H9 (cell line): Measurements from ENCODE around the gene NCF2. TPM values are rescaled to one million over a fixed set of nuclear protein-coding genes. Genes with fewer than 3 reads are reported as not detected.

Experiments
- DNase-seq: peaks from one replicate; pipeline ENCODE4 v3.0.0-alpha.2; 2017
- H2AFZ ChIP-seq: one replicate; pipeline ENCODE4 v1.6.1; 2013; ENCODE audit warnings: mild to moderate bottlenecking, low read length, control low read depth, moderate library complexity
- H2AK5ac ChIP-seq: 2 replicates; pipeline ENCODE4 v1.6.1; 2013; ENCODE audit warnings: low read length, control low read depth, mixed read lengths; ENCODE audit not compliant: insufficient read length
- H2BK120ac ChIP-seq: one replicate; pipeline ENCODE4 v1.6.1; 2013; ENCODE audit warnings: low read depth, mild to moderate bottlenecking, low read length, control low read depth, inconsistent platforms; ENCODE audit not compliant: poor library complexity, severe bottlenecking
- H2BK12ac ChIP-seq: 2 replicates; pipeline ENCODE4 v1.6.1; 2013; ENCODE audit warnings: low read length, control low read depth, mixed read lengths, low read depth; ENCODE audit not compliant: insufficient read length
- H2BK15ac ChIP-seq: 2 replicates; pipeline ENCODE4 v1.6.1; 2013; ENCODE audit warnings: low read depth, low read length, control low read depth
- H2BK20ac ChIP-seq: one replicate; pipeline ENCODE4 v1.6.1; 2013; ENCODE audit warnings: low read depth, mild to moderate bottlenecking, low read length, control low read depth, inconsistent platforms; ENCODE audit not compliant: poor library complexity, severe bottlenecking
- H2BK5ac ChIP-seq: 2 replicates; pipeline ENCODE4 v1.6.1; 2013; ENCODE audit warnings: low read length, control low read depth, mixed read lengths; ENCODE audit not compliant: insufficient read length
- H3K14ac ChIP-seq: 2 replicates; pipeline ENCODE4 v1.6.1; 2013; ENCODE audit warnings: low read length, control low read depth; ENCODE audit not compliant: insufficient read depth
- H3K18ac ChIP-seq: 2 replicates; pipeline ENCODE4 v1.6.1; 2013; ENCODE audit warnings: low read depth, mild to moderate bottlenecking, mixed read lengths, low read length, control low read depth; ENCODE audit not compliant: insufficient read length
- H3K23ac ChIP-seq: 2 replicates; pipeline ENCODE4 v1.6.1; 2013; ENCODE audit warnings: low read length, control low read depth, mixed read lengths, low read depth; ENCODE audit not compliant: insufficient read length
- H3K23me2 ChIP-seq: 2 replicates; pipeline ENCODE4 v1.6.1; 2013; ENCODE audit warnings: low read depth, mild to moderate bottlenecking, mixed read lengths, low read length, control low read depth; ENCODE audit not compliant: insufficient read length, poor library complexity, severe bottlenecking
- H3K27ac ChIP-seq: 2 replicates; pipeline ENCODE4 v1.5.1; 2013; ENCODE audit warnings: low read length, control low read depth, mixed read lengths, low read depth; ENCODE audit not compliant: insufficient read length
- H3K27me3 ChIP-seq: 2 replicates; pipeline ENCODE4 v1.6.1; 2013; ENCODE audit warnings: low read length, control low read depth, inconsistent platforms; ENCODE audit not compliant: insufficient read depth
- H3K4ac ChIP-seq: 2 replicates; pipeline ENCODE4 v1.6.1; 2013; ENCODE audit warnings: low read depth, mild to moderate bottlenecking, control low read depth, inconsistent platforms, low read length, moderate library complexity
- H3K4me1 ChIP-seq: 2 replicates; pipeline ENCODE4 v1.6.1; 2013; ENCODE audit warnings: low read length, control low read depth, inconsistent platforms; ENCODE audit not compliant: insufficient read depth
- H3K4me2 ChIP-seq: 2 replicates; pipeline ENCODE4 v1.6.1; 2013; ENCODE audit warnings: low read length, control low read depth, mixed read lengths; ENCODE audit not compliant: insufficient read length, insufficient read depth
- H3K56ac ChIP-seq: 2 replicates; pipeline ENCODE4 v1.6.1; 2013; ENCODE audit warnings: low read depth, mild to moderate bottlenecking, mixed read lengths, low read length, control low read depth; ENCODE audit not compliant: insufficient read length
- H3K79me1 ChIP-seq: 2 replicates; pipeline ENCODE4 v1.6.1; 2013; ENCODE audit warnings: low read depth, mild to moderate bottlenecking, moderate library complexity, low read length, control low read depth, inconsistent platforms; ENCODE audit not compliant: insufficient read depth, poor library complexity, severe bottlenecking
- H3K79me2 ChIP-seq: 2 replicates; pipeline ENCODE4 v1.6.1; 2013; ENCODE audit warnings: low read length, control low read depth, inconsistent platforms; ENCODE audit not compliant: insufficient read depth
- H3K9ac ChIP-seq: 2 replicates; pipeline ENCODE4 v1.6.1; 2013; ENCODE audit warnings: low read length, control low read depth, mixed read lengths; ENCODE audit not compliant: insufficient read length; ENCODE audit errors: extremely low read depth
- H3K9me3 ChIP-seq: one replicate; pipeline ENCODE4 v1.6.1; 2013; ENCODE audit warnings: low read depth, low read length, inconsistent platforms; ENCODE audit not compliant: control insufficient read depth
- H3T11ph ChIP-seq: one replicate; pipeline ENCODE4 v1.6.1; 2013; ENCODE audit warnings: mild to moderate bottlenecking, low read length, control low read depth, inconsistent platforms
- H4K20me1 ChIP-seq: one replicate; pipeline ENCODE4 v1.6.1; 2013; ENCODE audit not compliant: control insufficient read depth, insufficient read length, insufficient read depth
- H4K5ac ChIP-seq: 2 replicates; pipeline ENCODE4 v1.6.1; 2013; ENCODE audit warnings: low read depth, mild to moderate bottlenecking, mixed read lengths, low read length, control low read depth; ENCODE audit not compliant: insufficient read length
- H4K8ac ChIP-seq: replicated peaks from 2 replicates; pipeline ENCODE4 v1.6.1; 2013; ENCODE audit warnings: low read length, control low read depth, mixed read lengths, low read depth; ENCODE audit not compliant: insufficient read length
- H4K91ac ChIP-seq: 2 replicates; pipeline ENCODE4 v1.6.1; 2013; ENCODE audit warnings: low read depth, mild to moderate bottlenecking, moderate library complexity, mixed read lengths, low read length, control low read depth; ENCODE audit not compliant: insufficient read length
- H3K27ac Mint-ChIP-seq, 3 experiments: 2 replicates in 2 of 3; 3 replicates in 1 of 3; pipeline ENCODE4 v1.8.0; 2020 to 2021; ENCODE audit warnings: mixed read lengths in 3 of 3, mild to moderate bottlenecking in 1 of 3, moderate library complexity in 1 of 3
- H3K27me3 Mint-ChIP-seq: 2 replicates; pipeline ENCODE4 v1.8.0; 2021; ENCODE audit warnings: low read depth, mild to moderate bottlenecking, moderate library complexity, mixed read lengths
- H3K36me3 Mint-ChIP-seq, 3 experiments: 2 replicates in 2 of 3; 3 replicates in 1 of 3; pipeline ENCODE4 v1.8.0; 2020 to 2021; ENCODE audit warnings: low read depth in 3 of 3, mixed read lengths in 3 of 3; ENCODE audit not compliant: insufficient read depth in 1 of 3
- H3K4me1 Mint-ChIP-seq, 2 experiments: 2 replicates each; pipeline ENCODE4 v1.8.0; 2020; ENCODE audit warnings: mixed read lengths in 2 of 2
- H3K4me3 Mint-ChIP-seq, 2 experiments: 2 replicates in 1 of 2; 3 replicates in 1 of 2; pipeline ENCODE4 v1.8.0; 2020 to 2021; ENCODE audit warnings: mild to moderate bottlenecking in 2 of 2, mixed read lengths in 2 of 2, moderate library complexity in 1 of 2
- H3K9me3 Mint-ChIP-seq, 2 experiments: 2 replicates in 1 of 2; 3 replicates in 1 of 2; pipeline ENCODE4 v1.8.0; 2020; ENCODE audit warnings: mild to moderate bottlenecking in 2 of 2, mixed read lengths in 2 of 2, moderate library complexity in 1 of 2
- WGBS: extraction: QIAGEN DNeasy Blood & Tissue Kit; methylation state at CpG from one replicate; pipeline ENCODE4 v1.1.7; 2013; ENCODE audit warnings: missing lambda C conversion rate, low lambda C conversion rate, mixed read lengths; ENCODE audit not compliant: insufficient read length; ENCODE audit errors: extremely low coverage; 5-methylcytosine and 5-hydroxymethylcytosine counted together
- total RNA-seq: library from RNA; stranded (reverse); gene quantifications from 2 replicates; pipeline ENCODE4 v1.2.1, GENCODE V29; 2021
- TF ChIP-seq, protein P1 (sequence below): fragments of 200-600 bp; sonication (generic); conservative IDR thresholded peaks from 3 replicates; pipeline ENCODE4 v1.8.0; 2021; ENCODE audit warnings: antibody characterized with exemption, mild to moderate bottlenecking

Gene NCF2
- total RNA-seq, 1 experiment from 2014 or later: not detected

DNA sequence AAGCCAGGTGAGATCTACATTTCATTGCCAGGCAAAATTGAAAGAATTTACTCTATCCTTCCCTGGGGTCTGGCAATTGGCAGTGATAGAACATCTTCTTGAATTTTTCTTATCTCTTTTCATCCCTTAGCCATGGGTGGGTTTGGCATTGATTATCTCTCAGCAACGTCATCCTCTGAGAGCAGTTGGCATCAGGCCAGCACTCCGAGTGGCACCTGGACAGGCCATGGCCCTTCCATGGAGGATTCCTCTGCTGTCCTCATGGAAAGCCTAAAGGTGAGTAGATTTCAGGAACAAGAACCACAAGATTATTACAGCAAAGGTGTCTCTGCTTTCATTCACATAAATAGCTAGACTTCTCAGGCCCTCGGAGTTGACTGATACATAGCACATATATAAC is 39.3 kb downstream of the NCF2 start:
- Mint-ChIP-seq H3K4me3 (no peak overlapping the region), H3K9me3 (no peaks in the 10 kb centered on the region), H3K27me3 (no peaks in the 10 kb centered on the region), H3K4me1 (peaks cover 26 to 32% of the 10 kb centered on the region in 2 experiments), H3K27ac (peak overlapping the region in 1 of 3 experiments; percentile 39; a peak in 1 of 7 replicates), H3K36me3 (peaks cover 30 to 80% (median 62%) of the 10 kb centered on the region in 3 experiments; a peak in 6 of 7 replicates)
- H4K20me1 ChIP-seq: no peaks in the 10 kb centered on the region
- H3K9ac ChIP-seq: no peak overlapping the region
- no peak overlapping the region for H2BK20ac ChIP-seq
- TF ChIP-seq, protein P1, sequence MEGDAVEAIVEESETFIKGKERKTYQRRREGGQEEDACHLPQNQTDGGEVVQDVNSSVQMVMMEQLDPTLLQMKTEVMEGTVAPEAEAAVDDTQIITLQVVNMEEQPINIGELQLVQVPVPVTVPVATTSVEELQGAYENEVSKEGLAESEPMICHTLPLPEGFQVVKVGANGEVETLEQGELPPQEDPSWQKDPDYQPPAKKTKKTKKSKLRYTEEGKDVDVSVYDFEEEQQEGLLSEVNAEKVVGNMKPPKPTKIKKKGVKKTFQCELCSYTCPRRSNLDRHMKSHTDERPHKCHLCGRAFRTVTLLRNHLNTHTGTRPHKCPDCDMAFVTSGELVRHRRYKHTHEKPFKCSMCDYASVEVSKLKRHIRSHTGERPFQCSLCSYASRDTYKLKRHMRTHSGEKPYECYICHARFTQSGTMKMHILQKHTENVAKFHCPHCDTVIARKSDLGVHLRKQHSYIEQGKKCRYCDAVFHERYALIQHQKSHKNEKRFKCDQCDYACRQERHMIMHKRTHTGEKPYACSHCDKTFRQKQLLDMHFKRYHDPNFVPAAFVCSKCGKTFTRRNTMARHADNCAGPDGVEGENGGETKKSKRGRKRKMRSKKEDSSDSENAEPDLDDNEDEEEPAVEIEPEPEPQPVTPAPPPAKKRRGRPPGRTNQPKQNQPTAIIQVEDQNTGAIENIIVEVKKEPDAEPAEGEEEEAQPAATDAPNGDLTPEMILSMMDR: no peak
- H3K23me2 ChIP-seq: no peaks in the 10 kb centered on the region
- H3K27me3 ChIP-seq: no peaks in the 10 kb centered on the region
- WGBS: no CpG with 5 or more reads among the region's 3 CpGs
- H3K4me1 ChIP-seq: no peaks in the 10 kb centered on the region; the same call in 1 of the 2 replicates
- H2BK120ac ChIP-seq: no peak overlapping the region
- H3K4me2 ChIP-seq: no peak overlapping the region
- H3T11ph ChIP-seq: no peak overlapping the region
- no peak for DNase-seq
- no peak overlapping the region for H3K27ac ChIP-seq
- no peak overlapping the region for H3K56ac ChIP-seq
- no peak overlapping the region for H2AK5ac ChIP-seq
- no peak overlapping the region for H2AFZ ChIP-seq
- no peak overlapping the region for H2BK5ac ChIP-seq
- no peak overlapping the region for H2BK12ac ChIP-seq
- H4K91ac ChIP-seq: no peak overlapping the region
- no peak overlapping the region for H3K23ac ChIP-seq
- H3K79me2 ChIP-seq: no peaks in the 10 kb centered on the region
- no peak overlapping the region for H3K4ac ChIP-seq
- no peak overlapping the region for H4K8ac ChIP-seq
- H4K5ac ChIP-seq: no peak overlapping the region
- H3K14ac ChIP-seq: no peak overlapping the region
- H3K79me1 ChIP-seq: no peaks in the 10 kb centered on the region
- H3K18ac ChIP-seq: no peak overlapping the region
- no peak overlapping the region for H2BK15ac ChIP-seq
- H3K9me3 ChIP-seq: no peaks in the 10 kb centered on the region
